Measurements from ENCODE around the gene GLRA3.

DNA sequence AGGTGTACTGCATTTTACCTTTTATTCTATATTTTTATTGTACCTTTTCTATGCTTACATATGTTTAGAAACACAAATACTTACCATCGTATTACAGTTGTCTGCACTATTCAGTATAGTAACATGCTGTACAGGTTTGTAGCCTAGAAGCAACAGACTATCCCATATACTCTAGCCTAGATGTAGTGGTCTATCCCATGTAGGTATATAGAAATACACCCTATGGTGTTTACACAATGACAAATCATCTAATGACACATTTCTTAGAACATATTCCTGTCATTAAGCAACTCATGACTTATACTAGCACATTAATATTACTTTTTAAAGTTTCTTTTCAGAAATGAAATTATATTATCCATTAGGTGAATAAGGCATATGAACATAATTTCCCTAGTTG is 195.6 kb downstream of the GLRA3 start:
- TF ChIP-seq POLR2A (IDR thresholded peaks at IDR 0.05; ENCODE audit: low read length) (no peak), GATA1 (IDR thresholded peaks at IDR 0.05; ENCODE audit: low read depth, low read length) (no peak)

Data from erythroblast (primary cell).